MM.1S (cell line): ENCODE results near the gene EMB.

Experiments used
- DNase-seq: peaks from one replicate; pipeline ENCODE4 v3.0.0-alpha.2; 2015
- H2AFZ ChIP-seq: fragments of 300-600 bp; sonication (generic); 2 replicates; pipeline ENCODE4 v1.6.0; 2016; ENCODE audit warnings: antibody characterized with exemption, low read length
- H3F3A ChIP-seq: fragments of 300-600 bp; sonication (generic); 2 replicates; pipeline ENCODE4 v1.6.1; 2016; ENCODE audit warnings: mild to moderate bottlenecking, antibody characterized with exemption, low read length, moderate library complexity, mixed read lengths; ENCODE audit not compliant: insufficient read depth
- H3K27ac ChIP-seq: fragments of 300-600 bp; sonication (generic); 2 replicates; pipeline ENCODE4 v1.5.1; 2016; ENCODE audit warnings: mild to moderate bottlenecking, low read length
- H3K27me3 ChIP-seq: fragments of 300-600 bp; sonication (generic); replicated peaks from 2 replicates; pipeline ENCODE4 v1.6.0; 2016; ENCODE audit warnings: low read length; ENCODE audit not compliant: insufficient read depth
- H3K36me3 ChIP-seq: fragments of 300-600 bp; sonication (generic); replicated peaks from 2 replicates; pipeline ENCODE4 v1.6.1; 2016; ENCODE audit warnings: mild to moderate bottlenecking, low read length, mixed read lengths; ENCODE audit not compliant: insufficient read depth
- H3K4me1 ChIP-seq: fragments of 300-600 bp; sonication (generic); 2 replicates; pipeline ENCODE4 v1.6.1; 2016; ENCODE audit warnings: low read length, mixed read lengths
- H3K4me2 ChIP-seq: fragments of 300-600 bp; sonication (generic); 2 replicates; pipeline ENCODE4 v1.6.0; 2016; ENCODE audit warnings: low read depth, low read length
- H3K4me3 ChIP-seq: fragments of 300-600 bp; sonication (generic); 2 replicates; pipeline ENCODE4 v1.5.1; 2016; ENCODE audit warnings: low read length, mixed read lengths
- H3K79me2 ChIP-seq: fragments of 300-600 bp; sonication (generic); 2 replicates; pipeline ENCODE4 v1.6.1; 2016; ENCODE audit warnings: mixed run types, low read length, mixed read lengths
- H3K9ac ChIP-seq: fragments of 300-600 bp; sonication (generic); 2 replicates; pipeline ENCODE4 v1.6.1; 2016; ENCODE audit warnings: low read length, mixed read lengths
- H3K9me2 ChIP-seq: fragments of 300-600 bp; sonication (generic); replicated peaks from 2 replicates; pipeline ENCODE4 v1.6.1; 2016; ENCODE audit warnings: mild to moderate bottlenecking, low read length, mixed read lengths; ENCODE audit not compliant: insufficient read depth
- H3K9me3 ChIP-seq: fragments of 300-600 bp; sonication (generic); replicated peaks from 2 replicates; pipeline ENCODE4 v1.6.1; 2016; ENCODE audit warnings: mild to moderate bottlenecking, low read length, mixed read lengths; ENCODE audit not compliant: insufficient read depth
- H4K20me1 ChIP-seq: fragments of 300-600 bp; sonication (generic); 2 replicates; pipeline ENCODE4 v1.6.1; 2016; ENCODE audit warnings: mild to moderate bottlenecking, low read length, moderate library complexity, mixed read lengths; ENCODE audit not compliant: insufficient read depth
- CTCF ChIP-seq: fragments of 300-600 bp; sonication (generic); IDR thresholded peaks from 2 replicates; pipeline ENCODE4 v1.5.1; 2016; ENCODE audit warnings: antibody characterized with exemption, low read length, mixed read lengths
- EZH2 ChIP-seq: fragments of 300-600 bp; sonication (generic); optimal IDR thresholded peaks from 2 replicates; pipeline ENCODE3; 2017; ENCODE audit warnings: low read depth, mild to moderate bottlenecking, antibody characterized with exemption, low read length, mixed read lengths
- EZH2phosphoT487 ChIP-seq: fragments of 300-600 bp; sonication (generic); IDR thresholded peaks from 2 replicates; pipeline ENCODE4 v1.6.1; 2018; ENCODE audit warnings: antibody characterized with exemption, low read length

EMB gene

GRCh38 chr5:50359187-50359586 is 81.9 kb downstream of the EMB start:
- no peaks in the 10 kb centered on the region for H3K79me2 ChIP-seq
- no peaks in the 10 kb centered on the region for H3F3A ChIP-seq
- no peaks in the 10 kb centered on the region for H3K9me3 ChIP-seq
- H3K27ac ChIP-seq, result no peak overlapping the region
- no peak overlapping the region for H2AFZ ChIP-seq
- no peaks in the 10 kb centered on the region for H3K27me3 ChIP-seq
- no peak overlapping the region for H3K4me3 ChIP-seq
- no peaks in the 10 kb centered on the region for H4K20me1 ChIP-seq
- DNase-seq, result no peak
- no peak overlapping the region for H3K9ac ChIP-seq
- H3K4me2 ChIP-seq, result no peak overlapping the region
- no peaks in the 10 kb centered on the region for H3K36me3 ChIP-seq
- no peaks in the 10 kb centered on the region for H3K4me1 ChIP-seq
- no peaks in the 10 kb centered on the region for H3K9me2 ChIP-seq
- TF ChIP-seq EZH2phosphoT487 (no peak), EZH2 (no peak), CTCF (no peak)

- Histone ChIP-seq H3K79me2 (no peaks in the 10 kb centered on the region), H3K36me3 (no peaks in the 10 kb centered on the region), H3K9me2 (no peaks in the 10 kb centered on the region), H3K9ac (no peak overlapping the region), H3K4me1 (no peaks in the 10 kb centered on the region), H3K9me3 (no peaks in the 10 kb centered on the region), H3K4me2 (no peak overlapping the region), H3K4me3 (no peak overlapping the region), H4K20me1 (no peaks in the 10 kb centered on the region), H2AFZ (no peak overlapping the region), H3K27ac (no peak overlapping the region), H3F3A (no peaks in the 10 kb centered on the region), H3K27me3 (no peaks in the 10 kb centered on the region)
- no peak for DNase-seq
- no peak for TF ChIP-seq EZH2phosphoT487
- TF ChIP-seq EZH2, result no peak
- no peak for TF ChIP-seq CTCF
Measured at GRCh38 chr5:50352382-50352781, 88.7 kb downstream of the EMB start.
